ENCODE measurements around the gene AQP3.
"Not testable (repeated sequence)": the region's sequence is repeated elsewhere in the genome, so short reads cannot be mapped to it uniquely, and the experiment has no call there.

AQP3 gene

DNA sequence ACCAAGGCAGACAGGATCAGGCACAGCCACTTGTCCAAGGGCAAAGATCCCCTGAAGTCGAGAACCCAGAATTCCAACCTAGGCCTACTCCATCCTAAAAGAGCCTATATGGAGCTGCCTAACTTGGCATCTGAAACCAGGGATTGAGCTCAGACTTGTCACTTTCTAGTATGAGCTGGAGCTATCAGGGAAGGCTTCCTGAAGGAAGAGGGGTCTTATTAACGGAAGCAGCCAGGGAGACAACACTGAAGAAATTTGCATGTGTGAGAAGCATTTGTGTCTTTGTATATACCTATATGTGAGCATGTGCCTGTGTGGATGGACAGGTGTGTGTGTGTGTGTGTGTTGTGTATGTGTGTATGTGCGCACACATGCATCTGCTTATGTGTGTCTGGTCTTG, 40.3 kb downstream of the AQP3 start:
- no peak for DNase-seq

DNA sequence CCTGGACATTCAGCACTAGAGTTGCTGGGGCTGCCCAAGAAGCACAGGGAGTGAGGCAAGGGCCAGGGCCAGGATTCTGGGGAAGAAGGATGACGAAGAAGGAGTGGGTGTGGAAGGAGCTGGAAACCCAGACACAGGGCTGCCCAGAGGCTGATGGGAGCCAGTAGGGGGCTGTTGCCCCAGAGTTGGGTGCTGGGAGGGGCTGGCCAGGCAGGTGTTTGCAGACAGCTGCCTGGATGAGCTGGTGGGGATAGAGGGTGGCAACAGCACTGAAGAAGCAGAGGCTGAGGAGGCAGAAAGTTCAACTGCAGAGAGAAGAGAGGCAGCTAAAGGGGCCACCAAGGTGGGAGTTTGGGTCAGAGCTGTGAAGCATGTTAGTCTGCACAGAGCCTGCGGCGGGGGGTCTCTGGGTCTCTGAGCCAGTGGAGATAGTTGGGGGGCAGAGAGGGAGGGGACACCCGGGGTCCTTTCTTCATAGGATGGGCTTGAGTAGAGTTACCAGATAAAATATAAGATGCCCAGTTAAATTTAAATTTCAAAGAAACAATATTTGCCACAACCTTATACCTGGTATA, 42.5 kb downstream of the AQP3 start:
- DNase-seq = no peak

DNA sequence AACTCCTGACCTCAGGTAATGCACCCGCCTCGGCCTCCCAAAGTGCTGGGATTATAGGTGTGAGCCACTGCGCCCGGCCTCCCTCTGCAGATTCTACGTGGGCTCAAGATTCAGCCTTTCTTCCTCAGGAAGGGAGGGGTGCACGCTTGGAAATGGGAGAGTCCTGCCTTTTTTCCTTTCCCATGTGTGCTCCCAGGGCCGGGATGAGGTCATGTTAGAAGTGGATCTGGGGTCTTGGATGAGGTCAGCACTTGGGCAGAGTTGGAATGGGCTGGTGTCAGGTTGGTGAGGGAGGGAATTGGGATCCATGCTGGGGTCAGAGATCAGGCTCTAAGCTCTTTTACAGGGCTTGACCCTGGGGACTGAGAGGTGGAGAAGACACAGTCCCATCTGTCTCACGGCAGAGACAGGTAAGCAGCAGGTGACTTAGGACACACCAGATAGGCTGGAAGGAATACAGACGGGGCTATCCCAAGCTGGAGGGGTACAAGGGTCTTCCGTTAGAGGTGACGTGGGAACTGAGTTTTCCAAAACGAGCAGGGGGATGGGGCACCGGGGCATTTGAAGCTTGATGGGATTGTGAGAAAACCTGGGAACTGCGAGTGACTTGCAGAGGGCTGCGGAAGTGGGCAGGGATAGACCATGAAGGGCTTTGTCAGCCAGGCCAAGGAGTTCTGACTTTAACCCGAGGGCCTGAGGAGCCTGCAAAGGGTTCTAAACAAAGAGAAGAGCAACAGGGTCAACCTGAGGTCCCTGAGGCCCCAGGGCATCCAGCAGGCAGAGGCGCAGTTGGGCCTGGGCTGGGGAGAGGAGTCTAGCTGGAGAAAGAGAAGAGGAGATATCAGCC, 43.2 kb downstream of the AQP3 start:
- DNase-seq = no peak

DNA sequence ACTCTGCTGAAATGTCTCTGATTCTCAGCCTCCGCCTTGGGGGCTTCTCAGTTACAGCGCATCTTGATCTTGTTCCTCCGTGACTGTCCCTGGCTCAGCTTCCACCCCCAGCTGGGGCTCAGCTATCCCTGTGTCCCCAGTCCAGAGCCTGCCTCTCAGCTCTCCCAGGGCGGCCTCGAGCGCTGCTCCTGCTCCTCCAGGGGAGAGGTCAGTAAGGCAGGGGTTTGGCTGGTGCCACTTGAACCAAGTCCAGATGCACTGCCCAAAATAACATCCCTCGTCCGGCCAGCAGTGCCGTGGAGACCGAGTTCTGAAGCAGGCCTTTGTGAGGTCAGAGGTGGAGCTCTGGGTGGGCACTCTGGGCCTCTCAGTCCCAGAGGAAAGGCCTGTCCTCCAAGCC, 45.0 kb downstream of the AQP3 start, which contains the start of gene AQP7:
AQP7 (minus strand) TSS at position 198 of the 400 bp plus-strand sequence. CDS start 1,306 bp downstream, outside the sequence.
- DNase-seq = not testable (repeated sequence)

DNA sequence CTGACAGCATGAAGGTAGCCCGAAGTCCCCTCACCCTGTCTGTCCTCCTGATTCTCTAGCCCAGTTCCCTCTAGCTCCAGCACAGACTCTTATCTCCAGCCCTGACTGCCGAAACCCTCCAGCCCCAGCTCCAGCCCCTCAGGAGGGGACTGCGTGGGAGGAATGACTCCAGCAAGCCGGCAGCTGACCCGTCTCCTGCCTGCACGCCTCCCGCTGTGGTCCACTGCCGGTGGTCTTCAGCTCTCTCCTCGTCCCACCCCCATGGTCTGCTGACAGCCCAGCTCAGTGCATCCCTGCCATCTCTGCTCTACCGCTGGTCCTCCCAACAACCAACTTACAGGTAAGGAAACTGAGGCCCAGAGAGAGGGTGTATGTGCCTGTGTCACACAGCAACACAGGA, 45.6 kb downstream of the AQP3 start:
- DNase-seq = not testable (repeated sequence)

DNA sequence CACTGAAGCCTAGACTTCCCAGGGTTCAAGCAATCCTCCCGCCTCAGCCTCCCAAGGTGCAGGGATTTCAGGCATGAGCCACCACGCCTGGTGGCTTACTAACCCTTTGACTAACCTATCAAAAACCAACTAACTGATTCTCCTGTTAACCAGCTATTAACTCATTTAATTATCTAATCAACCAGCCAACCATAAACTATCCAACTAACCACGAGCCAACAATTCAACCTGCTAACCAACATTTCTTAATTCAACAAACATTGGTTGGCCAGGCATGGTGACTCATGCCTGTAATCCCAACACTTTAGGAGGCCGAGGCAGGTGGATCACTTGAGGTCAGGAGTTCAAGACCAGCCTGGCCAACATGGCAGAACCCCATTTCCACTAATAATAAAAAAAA, 48.3 kb downstream of the AQP3 start:
- not testable (repeated sequence) for DNase-seq

DNA sequence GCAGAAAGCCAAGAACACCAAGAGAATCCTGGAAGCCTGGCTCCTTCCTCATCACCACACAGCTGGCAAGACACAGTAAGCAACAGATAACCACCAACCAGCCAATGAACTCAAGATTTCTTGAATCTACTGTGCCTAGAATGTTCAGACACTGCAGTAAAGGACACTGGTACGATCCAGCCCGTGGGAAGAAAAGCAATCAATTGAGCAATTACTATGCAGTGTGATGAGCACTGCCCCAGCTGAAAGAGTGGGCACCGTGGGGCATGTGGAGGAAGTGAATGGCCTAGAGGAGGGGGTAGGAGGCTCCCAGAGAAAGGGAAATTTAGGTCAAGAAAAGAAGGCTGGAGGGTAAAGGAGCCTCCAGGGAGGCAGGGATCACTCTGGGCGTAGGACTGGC, 49.6 kb downstream of the AQP3 start:
- DNase-seq = not testable (repeated sequence)

DNA sequence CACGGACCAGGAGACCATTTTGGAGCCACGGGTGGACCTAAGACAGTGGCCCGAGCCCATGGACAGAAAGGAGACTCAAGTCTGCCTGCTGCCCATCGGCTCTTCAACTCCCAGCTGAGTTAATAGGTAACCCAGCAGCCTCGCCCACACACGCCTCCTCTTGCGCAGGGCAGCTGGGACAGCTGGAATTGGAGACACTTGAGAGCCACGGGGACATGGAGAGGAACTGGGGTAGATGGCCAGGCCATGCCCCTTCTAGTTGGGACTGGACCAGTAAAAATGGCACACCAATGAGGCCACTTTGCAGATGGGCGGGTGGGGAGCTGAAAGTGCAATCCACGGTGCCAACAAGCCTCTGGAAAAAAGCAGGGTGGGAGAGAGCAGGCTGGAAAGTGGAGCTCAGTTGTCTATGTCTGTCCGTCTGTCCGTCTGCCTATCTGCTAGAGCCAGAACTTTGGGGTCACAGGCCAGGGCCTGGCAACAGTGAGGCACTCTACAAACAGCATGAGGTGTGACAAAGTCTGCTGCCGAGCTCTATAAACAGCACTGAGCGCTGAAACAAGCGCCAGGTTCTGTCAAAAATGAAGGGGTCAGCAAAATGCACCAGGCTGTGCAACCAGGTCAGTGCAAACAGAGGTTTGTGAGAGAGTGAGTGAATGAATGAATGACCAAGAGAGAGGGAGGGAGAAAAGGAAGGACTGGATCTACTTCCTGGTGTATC, 52.1 kb downstream of the AQP3 start:
- DNase-seq = not testable (repeated sequence)

DNA sequence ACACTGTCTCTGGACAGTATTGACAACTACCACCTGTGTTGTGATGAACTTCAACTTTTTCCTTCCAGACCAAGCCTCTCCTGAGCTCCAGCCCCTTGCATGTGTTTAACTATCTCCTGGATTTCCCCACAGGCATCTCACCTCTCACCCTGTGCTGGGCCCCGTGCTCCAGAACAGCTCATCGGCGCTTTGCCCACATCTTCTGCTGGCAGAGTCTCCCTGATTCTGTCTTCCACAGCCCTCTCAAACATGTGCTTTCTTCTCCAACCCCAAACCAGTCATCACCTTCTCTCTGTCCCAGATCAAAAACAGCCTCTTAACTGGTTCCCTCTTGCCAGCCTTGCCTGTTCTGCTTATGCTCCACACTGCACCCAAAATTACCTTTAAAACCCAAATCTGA, 53.4 kb downstream of the AQP3 start:
- DNase-seq = not testable (repeated sequence)

DNA sequence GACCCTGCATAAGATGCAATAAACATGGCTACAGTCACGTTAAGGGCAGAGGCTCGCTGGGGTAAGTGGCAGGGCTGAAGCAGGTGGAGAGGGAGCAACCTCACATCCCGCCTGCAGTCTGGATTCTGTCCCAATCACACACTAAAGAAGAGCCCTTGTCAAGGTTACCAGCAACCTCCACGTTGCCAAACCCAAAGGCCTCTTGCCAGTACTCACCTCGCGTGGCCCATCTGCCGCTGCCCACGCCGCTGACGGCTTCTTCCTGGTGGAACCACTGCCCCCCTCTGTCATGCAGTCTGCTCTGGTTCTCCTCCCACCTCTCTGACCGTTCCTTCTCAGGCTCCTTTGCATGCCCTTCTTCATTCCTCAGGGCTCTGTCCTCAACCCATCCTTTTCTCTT, 53.8 kb downstream of the AQP3 start:
- DNase-seq = no peak

DNA sequence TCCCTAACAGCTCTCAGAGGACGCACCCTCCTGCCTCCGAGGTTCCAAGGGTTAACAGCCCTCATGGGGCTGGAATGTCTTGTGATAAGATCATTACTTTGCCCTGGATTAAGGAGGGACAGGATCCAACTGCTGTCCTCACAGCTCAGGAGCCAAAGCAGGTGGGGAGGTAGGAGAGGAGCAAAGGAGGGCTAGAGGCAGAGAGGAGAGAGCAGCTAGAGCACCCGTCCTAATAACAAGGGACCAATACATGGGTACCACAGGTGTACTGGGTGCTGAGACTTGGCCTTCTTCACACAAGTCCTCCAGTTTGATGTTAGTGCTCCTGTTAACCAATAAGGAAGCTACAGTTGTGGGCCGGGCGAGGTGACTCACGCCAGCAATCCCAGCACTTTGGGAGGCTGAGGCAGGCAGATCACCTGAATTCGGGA, 54.8 kb downstream of the AQP3 start:
- DNase-seq = not testable (repeated sequence)
